ENCODE results near the gene CAPN11. TPM values are rescaled to one million over a fixed set of nuclear protein-coding genes. Genes with fewer than 3 reads are reported as not detected.

CAPN11 gene
- total and polyA plus RNA-seq, 10 of the 15 experiments (the other 5 are each of a cell fraction or from before 2014, with no cell fraction given): 0.05 to 0.44 (median 0.31) TPM

DNA sequence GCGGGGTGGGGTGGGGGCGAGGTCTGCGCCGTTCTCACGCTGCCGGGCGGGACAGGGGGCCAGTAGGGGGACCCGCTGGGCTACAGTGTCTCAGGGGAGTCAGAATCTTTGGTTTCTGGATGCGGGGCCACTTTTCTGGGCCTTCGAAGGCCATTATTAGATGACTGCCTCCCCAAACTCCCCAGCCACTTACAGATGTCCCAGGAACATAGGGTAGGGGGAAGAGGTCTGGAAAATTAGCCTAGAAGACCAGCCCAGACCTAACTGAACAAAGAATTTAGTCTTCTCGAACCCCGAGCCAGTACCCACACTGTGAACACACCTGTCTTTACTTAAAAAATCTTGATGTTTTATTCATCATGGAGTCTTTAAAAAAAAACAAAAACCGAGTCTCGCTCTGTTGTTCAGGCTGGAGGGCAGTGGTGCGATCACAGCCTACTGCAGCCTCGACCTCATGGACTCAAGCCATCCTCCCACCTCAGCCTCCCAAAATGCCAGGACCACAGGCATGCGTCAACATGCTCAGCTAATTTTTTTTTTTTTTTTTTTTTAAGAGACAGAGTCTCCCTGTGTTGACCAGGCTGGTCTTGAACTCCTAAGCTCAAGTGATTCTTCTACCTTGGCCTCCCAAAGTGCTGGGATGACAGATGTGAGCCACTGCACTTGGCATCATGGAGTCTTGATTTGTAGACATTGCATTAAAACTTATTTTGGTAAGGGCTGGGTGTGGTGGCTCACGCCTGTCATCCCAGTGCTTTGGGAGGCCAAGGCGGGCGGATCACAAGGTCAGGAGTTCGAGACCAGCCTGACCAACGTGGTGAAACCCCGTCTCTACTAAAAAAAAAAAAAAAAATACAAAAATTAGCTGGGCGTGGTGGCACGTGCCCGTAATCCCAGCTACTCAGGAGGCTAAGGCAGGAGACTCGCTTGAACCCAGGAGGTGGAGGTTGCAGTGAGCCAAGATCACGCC, 61.5 kb downstream of the CAPN11 start (continued):
- 0 out of 3 replicates have a peak, but pooled peaks of 1 of the 2 experiments have one; percentile 10 for TF ChIP-seq EGR1 (IDR thresholded peaks at IDR 0.05; ENCODE audit: borderline replicate concordance in 1 of 2, low read depth in 2 of 2, low read length in 2 of 2)

DNA sequence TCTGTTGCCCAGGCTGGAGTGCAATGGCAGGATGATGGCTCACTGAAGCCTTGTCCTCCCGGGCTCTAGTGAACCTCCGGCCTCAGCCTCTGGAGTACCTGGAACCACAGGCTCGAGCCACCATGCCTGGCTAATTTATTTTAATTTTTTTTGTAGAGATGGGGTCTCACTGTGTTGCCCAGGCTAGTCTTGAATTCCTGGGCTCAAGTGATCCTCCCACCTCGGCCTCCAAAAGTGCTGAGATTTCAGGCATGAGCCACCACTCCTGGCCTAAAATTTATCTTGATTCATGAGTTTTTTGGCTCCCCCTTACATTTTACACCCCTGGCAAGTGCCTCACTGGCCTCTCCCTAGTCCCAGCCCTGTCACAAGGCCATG, 62.3 kb downstream of the CAPN11 start:
- no peaks in the 10 kb centered on the region for H4K20me1 ChIP-seq (ENCODE audit: control insufficient read depth, insufficient read depth)
- H3K4me2 ChIP-seq (ENCODE audit: control insufficient read depth, insufficient read depth): no peak overlapping the region
- DNase-seq (ENCODE audit: low read depth, low spot score) (no peak), FAIRE-seq (no peak), ATAC-seq (no peak)
- H3K9me3 ChIP-seq (replicated peaks; ENCODE audit: control insufficient read depth, insufficient read depth, low read length): no peaks in the 10 kb centered on the region
- no peak overlapping the region for H3K9ac ChIP-seq (ENCODE audit: control insufficient read depth, insufficient read depth, low read length)
- H3K79me2 ChIP-seq (ENCODE audit: control insufficient read depth, insufficient read depth, low read length): peaks cover 23% of the 10 kb centered on the region
- intact Hi-C loops (cut with micrococcal nuclease; ENCODE audit: unreplicated experiment): loop anchor here (1.0 kb wide), 1 partner anchor 25 kb away; no protein-coding TSS in a partner anchor
- H3K27me3 ChIP-seq (replicated peaks in 1 of 2; ENCODE audit: control insufficient read depth in 2 of 2, insufficient read depth in 2 of 2, low read length in 1 of 2): no peaks in the 10 kb centered on the region
- no peak overlapping the region for H2AFZ ChIP-seq (ENCODE audit: control insufficient read depth, low read depth, low read length)
- ChIA-PET POLR2A (interaction anchor here (0.6 to 7.0 kb wide), 8 partner anchors 16 to 264 kb away, joined by 3 to 63 read pairs (median 4); partner anchors contain the start of gene HSP90AB1), CTCF (interaction anchor here (0.7 to 5.9 kb wide), 17 partner anchors 8 to 104 kb away, joined by 3 to 95 read pairs (median 5); partner anchors contain the start of gene HSP90AB1), RAD21 (ENCODE audit: unreplicated experiment) (interaction anchor here (0.8 to 3.1 kb wide), 8 partner anchors 15 to 48 kb away, joined by 3 to 14 read pairs (median 6); partner anchors contain the start of gene HSP90AB1), SMC1A (ENCODE audit: uncharacterized antibody, unreplicated experiment) (interaction anchor here (1.2 to 2.2 kb wide), 5 partner anchors 22 to 44 kb away, joined by 4 to 6 read pairs (median 6); no protein-coding TSS in a partner anchor)
- in situ Hi-C loops (cut with MboI): no loop called here
- peaks cover 45% of the 10 kb centered on the region for H3K4me1 ChIP-seq (ENCODE audit: control insufficient read depth, insufficient read depth, low read length)
- no TSS peak for BruUV-seq (replicated peaks)
- H3K27ac ChIP-seq (ENCODE audit: control insufficient read depth, insufficient read depth): peak overlapping the region; percentile 15
- no peak overlapping the region for H3K4me3 ChIP-seq
- H3K36me3 ChIP-seq (ENCODE audit: control insufficient read depth in 2 of 2, insufficient read depth in 2 of 2, low read length in 1 of 2): no peaks in the 10 kb centered on the region
- WGBS (ENCODE audit: insufficient coverage, insufficient replicate concordance, low lambda C conversion rate, missing lambda C conversion rate): 88% methylated on average over 4 of the region's 4 CpGs
- TF ChIP-seq, protein P1, sequence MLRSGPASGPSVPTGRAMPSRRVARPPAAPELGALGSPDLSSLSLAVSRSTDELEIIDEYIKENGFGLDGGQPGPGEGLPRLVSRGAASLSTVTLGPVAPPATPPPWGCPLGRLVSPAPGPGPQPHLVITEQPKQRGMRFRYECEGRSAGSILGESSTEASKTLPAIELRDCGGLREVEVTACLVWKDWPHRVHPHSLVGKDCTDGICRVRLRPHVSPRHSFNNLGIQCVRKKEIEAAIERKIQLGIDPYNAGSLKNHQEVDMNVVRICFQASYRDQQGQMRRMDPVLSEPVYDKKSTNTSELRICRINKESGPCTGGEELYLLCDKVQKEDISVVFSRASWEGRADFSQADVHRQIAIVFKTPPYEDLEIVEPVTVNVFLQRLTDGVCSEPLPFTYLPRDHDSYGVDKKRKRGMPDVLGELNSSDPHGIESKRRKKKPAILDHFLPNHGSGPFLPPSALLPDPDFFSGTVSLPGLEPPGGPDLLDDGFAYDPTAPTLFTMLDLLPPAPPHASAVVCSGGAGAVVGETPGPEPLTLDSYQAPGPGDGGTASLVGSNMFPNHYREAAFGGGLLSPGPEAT (IDR thresholded peaks at IDR 0.05; ENCODE audit: low read depth): no peak
- TF ChIP-seq, protein P2, sequence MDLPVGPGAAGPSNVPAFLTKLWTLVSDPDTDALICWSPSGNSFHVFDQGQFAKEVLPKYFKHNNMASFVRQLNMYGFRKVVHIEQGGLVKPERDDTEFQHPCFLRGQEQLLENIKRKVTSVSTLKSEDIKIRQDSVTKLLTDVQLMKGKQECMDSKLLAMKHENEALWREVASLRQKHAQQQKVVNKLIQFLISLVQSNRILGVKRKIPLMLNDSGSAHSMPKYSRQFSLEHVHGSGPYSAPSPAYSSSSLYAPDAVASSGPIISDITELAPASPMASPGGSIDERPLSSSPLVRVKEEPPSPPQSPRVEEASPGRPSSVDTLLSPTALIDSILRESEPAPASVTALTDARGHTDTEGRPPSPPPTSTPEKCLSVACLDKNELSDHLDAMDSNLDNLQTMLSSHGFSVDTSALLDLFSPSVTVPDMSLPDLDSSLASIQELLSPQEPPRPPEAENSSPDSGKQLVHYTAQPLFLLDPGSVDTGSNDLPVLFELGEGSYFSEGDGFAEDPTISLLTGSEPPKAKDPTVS (IDR thresholded peaks at IDR 0.05; ENCODE audit: low read depth, low read length): no peak
- TF ChIP-seq YY1 (IDR thresholded peaks at IDR 0.05; ENCODE audit: low read depth, low read length) (no peak), SREBF1 (IDR thresholded peaks at IDR 0.05; ENCODE audit: low read length) (no peak), SMAD5 (IDR thresholded peaks at IDR 0.05; ENCODE audit: low read depth) (no peak), E2F4 (IDR thresholded peaks at IDR 0.05; ENCODE audit: low read depth, low read length) (no peak), TCF7 (IDR thresholded peaks at IDR 0.05; ENCODE audit: borderline replicate concordance) (no peak), SUPT20H (IDR thresholded peaks at IDR 0.05; ENCODE audit: borderline replicate concordance, control insufficient read depth, low read depth, low read length) (no peak), NBN (IDR thresholded peaks at IDR 0.05) (no peak), ASH2L (IDR thresholded peaks at IDR 0.05; ENCODE audit: borderline replicate concordance, low read depth) (no peak)
- TF ChIP-seq, protein P3, sequence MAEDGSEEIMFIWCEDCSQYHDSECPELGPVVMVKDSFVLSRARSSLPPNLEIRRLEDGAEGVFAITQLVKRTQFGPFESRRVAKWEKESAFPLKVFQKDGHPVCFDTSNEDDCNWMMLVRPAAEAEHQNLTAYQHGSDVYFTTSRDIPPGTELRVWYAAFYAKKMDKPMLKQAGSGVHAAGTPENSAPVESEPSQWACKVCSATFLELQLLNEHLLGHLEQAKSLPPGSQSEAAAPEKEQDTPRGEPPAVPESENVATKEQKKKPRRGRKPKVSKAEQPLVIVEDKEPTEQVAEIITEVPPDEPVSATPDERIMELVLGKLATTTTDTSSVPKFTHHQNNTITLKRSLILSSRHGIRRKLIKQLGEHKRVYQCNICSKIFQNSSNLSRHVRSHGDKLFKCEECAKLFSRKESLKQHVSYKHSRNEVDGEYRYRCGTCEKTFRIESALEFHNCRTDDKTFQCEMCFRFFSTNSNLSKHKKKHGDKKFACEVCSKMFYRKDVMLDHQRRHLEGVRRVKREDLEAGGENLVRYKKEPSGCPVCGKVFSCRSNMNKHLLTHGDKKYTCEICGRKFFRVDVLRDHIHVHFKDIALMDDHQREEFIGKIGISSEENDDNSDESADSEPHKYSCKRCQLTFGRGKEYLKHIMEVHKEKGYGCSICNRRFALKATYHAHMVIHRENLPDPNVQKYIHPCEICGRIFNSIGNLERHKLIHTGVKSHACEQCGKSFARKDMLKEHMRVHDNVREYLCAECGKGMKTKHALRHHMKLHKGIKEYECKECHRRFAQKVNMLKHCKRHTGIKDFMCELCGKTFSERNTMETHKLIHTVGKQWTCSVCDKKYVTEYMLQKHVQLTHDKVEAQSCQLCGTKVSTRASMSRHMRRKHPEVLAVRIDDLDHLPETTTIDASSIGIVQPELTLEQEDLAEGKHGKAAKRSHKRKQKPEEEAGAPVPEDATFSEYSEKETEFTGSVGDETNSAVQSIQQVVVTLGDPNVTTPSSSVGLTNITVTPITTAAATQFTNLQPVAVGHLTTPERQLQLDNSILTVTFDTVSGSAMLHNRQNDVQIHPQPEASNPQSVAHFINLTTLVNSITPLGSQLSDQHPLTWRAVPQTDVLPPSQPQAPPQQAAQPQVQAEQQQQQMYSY (CRISPR knock-in tag; IDR thresholded peaks at IDR 0.05): no peak

Measured in GM12878 (cell line).